Progenitor cell of endocrine pancreas (in vitro differentiated cells): ENCODE results near the gene KRTAP21-3. TPM values are rescaled to one million over a fixed set of nuclear protein-coding genes. Genes with fewer than 3 reads are reported as not detected.
"Not testable (repeated sequence)": the region's sequence is repeated elsewhere in the genome, so short reads cannot be mapped to it uniquely, and the experiment has no call there.

Source experiments
- DNase-seq: peaks from one replicate; pipeline ENCODE4 v3.0.0; 2021; ENCODE audit warnings: low spot score; ENCODE audit not compliant: unreplicated experiment
- H3K27ac Mint-ChIP-seq: 2 replicates; pipeline ENCODE4 v1.8.0; 2021; ENCODE audit warnings: mild to moderate bottlenecking, moderate library complexity, mixed read lengths
- H3K27me3 Mint-ChIP-seq: 2 replicates; pipeline ENCODE4 v1.8.0; 2021; ENCODE audit warnings: mixed read lengths
- H3K36me3 Mint-ChIP-seq: 2 replicates; pipeline ENCODE4 v1.8.0; 2022; ENCODE audit warnings: mixed read lengths; ENCODE audit not compliant: insufficient read depth
- H3K4me1 Mint-ChIP-seq: 2 replicates; pipeline ENCODE4 v1.8.0; 2021; ENCODE audit warnings: low read depth, mixed read lengths
- H3K4me3 Mint-ChIP-seq: 2 replicates; pipeline ENCODE4 v1.8.0; 2021; ENCODE audit warnings: low read depth, mild to moderate bottlenecking, moderate library complexity, mixed read lengths
- H3K9me3 Mint-ChIP-seq: 2 replicates; pipeline ENCODE4 v1.8.0; 2021; ENCODE audit warnings: low read depth, mixed read lengths
- long read RNA-seq: library from polyadenylated mRNA; unstranded; transcript quantifications from one replicate; pipeline ENCODE4 v2.0.0, GENCODE V29; 2020
- total RNA-seq: library from RNA; stranded (reverse); gene quantifications from 2 replicates; pipeline ENCODE4 v1.2.1, GENCODE V29; 2021
- TF ChIP-seq, protein P1 (sequence below): fragments of 200-600 bp; sonication (generic); IDR thresholded peaks from one replicate; pipeline ENCODE4 v1.5.0; 2021; ENCODE audit warnings: antibody characterized with exemption, mild to moderate bottlenecking; ENCODE audit not compliant: unreplicated experiment

Gene KRTAP21-3, protein sequence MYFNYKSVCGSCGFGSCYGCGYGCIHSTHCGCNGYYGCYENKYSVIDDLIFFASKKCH
- not detected in 2 replicates for total RNA-seq
- long read RNA-seq: 0 reads

- no peaks in the 10 kb centered on the region for H3K27me3 Mint-ChIP-seq
- H3K4me3 Mint-ChIP-seq: no peak within 1 kb of the TSS
- no peak within 1 kb of the TSS for H3K27ac Mint-ChIP-seq
- TF ChIP-seq, protein P1, sequence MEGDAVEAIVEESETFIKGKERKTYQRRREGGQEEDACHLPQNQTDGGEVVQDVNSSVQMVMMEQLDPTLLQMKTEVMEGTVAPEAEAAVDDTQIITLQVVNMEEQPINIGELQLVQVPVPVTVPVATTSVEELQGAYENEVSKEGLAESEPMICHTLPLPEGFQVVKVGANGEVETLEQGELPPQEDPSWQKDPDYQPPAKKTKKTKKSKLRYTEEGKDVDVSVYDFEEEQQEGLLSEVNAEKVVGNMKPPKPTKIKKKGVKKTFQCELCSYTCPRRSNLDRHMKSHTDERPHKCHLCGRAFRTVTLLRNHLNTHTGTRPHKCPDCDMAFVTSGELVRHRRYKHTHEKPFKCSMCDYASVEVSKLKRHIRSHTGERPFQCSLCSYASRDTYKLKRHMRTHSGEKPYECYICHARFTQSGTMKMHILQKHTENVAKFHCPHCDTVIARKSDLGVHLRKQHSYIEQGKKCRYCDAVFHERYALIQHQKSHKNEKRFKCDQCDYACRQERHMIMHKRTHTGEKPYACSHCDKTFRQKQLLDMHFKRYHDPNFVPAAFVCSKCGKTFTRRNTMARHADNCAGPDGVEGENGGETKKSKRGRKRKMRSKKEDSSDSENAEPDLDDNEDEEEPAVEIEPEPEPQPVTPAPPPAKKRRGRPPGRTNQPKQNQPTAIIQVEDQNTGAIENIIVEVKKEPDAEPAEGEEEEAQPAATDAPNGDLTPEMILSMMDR: no peak
- peaks cover 8% of the 10 kb centered on the region for H3K9me3 Mint-ChIP-seq
- no peak for DNase-seq
- no peaks in the 10 kb centered on the region for H3K4me1 Mint-ChIP-seq
- H3K36me3 Mint-ChIP-seq: no peaks in the 10 kb centered on the region
Observed at GRCh38 chr21:30718239-30718909, at the start of gene KRTAP21-3. KRTAP21-3 (minus strand) TSS chr21:30718777; CDS start chr21:30718759, 18 bp downstream.

GRCh38 chr21:30760776-30761175 is 42.2 kb upstream of the KRTAP21-3 start:
- H3K4me3 Mint-ChIP-seq: no peak overlapping the region
- no peak overlapping the region for H3K27ac Mint-ChIP-seq
- H3K36me3 Mint-ChIP-seq: no peaks in the 10 kb centered on the region
- TF ChIP-seq, protein P1: no peak
- DNase-seq: no peak
- H3K27me3 Mint-ChIP-seq: peaks cover 21% of the 10 kb centered on the region
- H3K9me3 Mint-ChIP-seq: peaks cover 19% of the 10 kb centered on the region
- no peaks in the 10 kb centered on the region for H3K4me1 Mint-ChIP-seq

GRCh38 chr21:30758306-30758705 is 39.7 kb upstream of the KRTAP21-3 start:
- H3K27ac Mint-ChIP-seq: no peak overlapping the region
- H3K4me1 Mint-ChIP-seq: no peaks in the 10 kb centered on the region
- no peak for DNase-seq
- H3K4me3 Mint-ChIP-seq: no peak overlapping the region
- TF ChIP-seq, protein P1: no peak
- peaks cover 22% of the 10 kb centered on the region for H3K9me3 Mint-ChIP-seq
- H3K36me3 Mint-ChIP-seq: no peaks in the 10 kb centered on the region
- peaks cover 28% of the 10 kb centered on the region for H3K27me3 Mint-ChIP-seq

GRCh38 chr21:30755328-30755727 is 36.8 kb upstream of the KRTAP21-3 start, which contains the start of gene KRTAP21-1:
KRTAP21-1 (minus strand) TSS chr21:30755428; CDS start chr21:30755378, 50 bp downstream.
- H3K4me1 Mint-ChIP-seq, H3K4me3 Mint-ChIP-seq, H3K27ac Mint-ChIP-seq, H3K36me3 Mint-ChIP-seq, DNase-seq: not testable (repeated sequence)
- peaks cover 29% of the 10 kb centered on the region for H3K9me3 Mint-ChIP-seq
- peaks cover 24% of the 10 kb centered on the region for H3K27me3 Mint-ChIP-seq

GRCh38 chr21:30747159-30747558 is 28.6 kb upstream of the KRTAP21-3 start, which contains the start of gene KRTAP21-2:
KRTAP21-2 (minus strand) TSS chr21:30747259; CDS start chr21:30747202, 57 bp downstream.
- Mint-ChIP-seq H3K27ac (no peak within 1 kb of the TSS), H3K27me3 (peaks cover 6% of the 10 kb centered on the region), H3K36me3 (no peaks in the 10 kb centered on the region)

More at GRCh38 chr21:30747159-30747558, 28.6 kb upstream of the KRTAP21-3 start, which contains the start of gene KRTAP21-2:
- no peak within 1 kb of the TSS for H3K4me3 Mint-ChIP-seq
- TF ChIP-seq, protein P1: no peak
- no peaks in the 10 kb centered on the region for H3K4me1 Mint-ChIP-seq
- no peak for DNase-seq
- peaks cover 18% of the 10 kb centered on the region for H3K9me3 Mint-ChIP-seq
